HG02852 (cell line): ENCODE measurements around the gene RFNG.

Experiments used
- ATAC-seq: cut with Tn5 transposase; IDR thresholded peaks from one replicate; pipeline ENCODE4 v1.9.1; 2021; ENCODE audit warnings: mild to moderate bottlenecking, moderate library complexity; ENCODE audit not compliant: unreplicated experiment

The RFNG gene

GRCh38 chr17:82004517-82005455 lies 46.8 kb downstream of the RFNG start:
- ATAC-seq, result no peak

- no peak for ATAC-seq
Observed at GRCh38 chr17:82003411-82004381, 47.9 kb downstream of the RFNG start.

- no peak for ATAC-seq
Observed at GRCh38 chr17:82001571-82002056, 50.0 kb downstream of the RFNG start.

GRCh38 chr17:82000803-82001570 lies 50.6 kb downstream of the RFNG start:
- ATAC-seq, result no peak

GRCh38 chr17:81999976-82000802 lies 51.4 kb downstream of the RFNG start:
- no peak for ATAC-seq

GRCh38 chr17:81999587-81999975 lies 52.0 kb downstream of the RFNG start:
- no peak for ATAC-seq

GRCh38 chr17:81998691-81999438 lies 52.7 kb downstream of the RFNG start:
- no peak for ATAC-seq

- ATAC-seq, result no peak
Observed at GRCh38 chr17:81998212-81998611, 53.4 kb downstream of the RFNG start.
